GM23338 (cell line): ENCODE data around the gene PKDCC.

Experiments used
- CREB1 ChIP-seq: fragments of 250-450 bp; sonication (Bioruptor Pico); IDR thresholded peaks from 2 replicates; pipeline ENCODE4 v1.5.0; 2020; ENCODE audit warnings: low read depth, mild to moderate bottlenecking, moderate library complexity
- CTCF ChIP-seq, 2 experiments: fragments of 200-600 bp in 1 of 2; sonication (generic) in 1 of 2; conservative IDR thresholded peaks; 2 replicates each; pipeline versions ENCODE4 v1.5.1 to v1.6.1; 2016 to 2017; ENCODE audit warnings: antibody characterized with exemption in 2 of 2, low read depth in 2 of 2, mild to moderate bottlenecking in 2 of 2, moderate library complexity in 1 of 2
- EZH2 ChIP-seq: fragments of 200-600 bp; sonication (generic); IDR thresholded peaks from one replicate; pipeline ENCODE4 v1.8.0; 2017; ENCODE audit warnings: antibody characterized with exemption, mild to moderate bottlenecking, low read depth; ENCODE audit not compliant: unreplicated experiment
- EZH2phosphoT487 ChIP-seq: fragments of 200-600 bp; sonication (generic); IDR thresholded peaks from one replicate; pipeline ENCODE4 v1.8.1; 2018; ENCODE audit warnings: antibody characterized with exemption; ENCODE audit not compliant: unreplicated experiment
- JUNB ChIP-seq: IDR thresholded peaks from one replicate; pipeline ENCODE4 v1.6.1; 2016; ENCODE audit warnings: antibody characterized with exemption; ENCODE audit not compliant: unreplicated experiment
- NANOG ChIP-seq: IDR thresholded peaks from 2 replicates; pipeline ENCODE4 v1.6.1; 2016; ENCODE audit warnings: antibody characterized with exemption, borderline replicate concordance
- POLR2AphosphoS5 ChIP-seq: IDR thresholded peaks from 2 replicates; pipeline ENCODE4 v1.6.1; 2016; ENCODE audit warnings: antibody characterized with exemption, low read depth
- STAT1 ChIP-seq: IDR thresholded peaks from one replicate; pipeline ENCODE4 v1.6.1; 2016; ENCODE audit warnings: antibody characterized with exemption; ENCODE audit not compliant: unreplicated experiment
- TF ChIP-seq, protein P1 (sequence below): IDR thresholded peaks from 2 replicates; pipeline ENCODE4 v1.6.1; 2016; ENCODE audit warnings: antibody characterized with exemption
- TF ChIP-seq, protein P2 (sequence below): IDR thresholded peaks from one replicate; pipeline ENCODE4 v1.6.1; 2018; ENCODE audit warnings: antibody characterized with exemption; ENCODE audit not compliant: unreplicated experiment

DNA sequence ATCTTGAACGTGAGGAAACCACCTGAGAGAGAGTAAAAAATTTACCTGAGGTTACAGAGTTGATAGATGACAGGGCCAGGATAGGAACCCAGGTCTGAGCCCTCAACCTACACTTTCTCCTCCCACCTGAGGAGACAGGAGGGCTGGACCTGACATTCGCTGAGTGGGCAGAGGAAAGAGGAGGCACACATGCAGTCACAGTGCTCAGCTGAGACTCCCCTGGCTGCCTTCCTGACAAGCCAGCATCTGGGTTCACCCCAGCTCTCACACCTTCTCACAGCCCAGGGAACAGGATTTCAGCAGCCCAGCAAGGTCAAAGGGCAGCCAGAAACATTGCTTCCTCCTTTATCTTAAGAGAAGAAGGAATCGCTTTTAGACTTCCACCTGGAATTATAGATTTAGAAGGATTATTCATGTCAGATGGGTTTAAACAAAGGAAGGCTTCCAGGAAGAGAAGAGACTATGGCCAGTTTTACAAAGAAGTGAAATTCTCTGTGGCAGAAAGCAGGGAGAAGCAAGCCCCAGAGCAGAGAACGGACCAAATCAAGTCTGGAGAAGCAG is 18.1 kb upstream of the PKDCC start:
- TF ChIP-seq CTCF (conservative IDR thresholded peaks at IDR 0.05; ENCODE audit: low read depth in 2 of 2), result no peak
- no peak for TF ChIP-seq CREB1
- TF ChIP-seq, protein P1, sequence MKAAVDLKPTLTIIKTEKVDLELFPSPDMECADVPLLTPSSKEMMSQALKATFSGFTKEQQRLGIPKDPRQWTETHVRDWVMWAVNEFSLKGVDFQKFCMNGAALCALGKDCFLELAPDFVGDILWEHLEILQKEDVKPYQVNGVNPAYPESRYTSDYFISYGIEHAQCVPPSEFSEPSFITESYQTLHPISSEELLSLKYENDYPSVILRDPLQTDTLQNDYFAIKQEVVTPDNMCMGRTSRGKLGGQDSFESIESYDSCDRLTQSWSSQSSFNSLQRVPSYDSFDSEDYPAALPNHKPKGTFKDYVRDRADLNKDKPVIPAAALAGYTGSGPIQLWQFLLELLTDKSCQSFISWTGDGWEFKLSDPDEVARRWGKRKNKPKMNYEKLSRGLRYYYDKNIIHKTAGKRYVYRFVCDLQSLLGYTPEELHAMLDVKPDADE, result no peak
- TF ChIP-seq POLR2AphosphoS5, result no peak
- no peak for TF ChIP-seq EZH2
- no peak for TF ChIP-seq EZH2phosphoT487
- no peak for TF ChIP-seq STAT1
- no peak for TF ChIP-seq JUNB
- no peak for TF ChIP-seq NANOG
- TF ChIP-seq, protein P2, sequence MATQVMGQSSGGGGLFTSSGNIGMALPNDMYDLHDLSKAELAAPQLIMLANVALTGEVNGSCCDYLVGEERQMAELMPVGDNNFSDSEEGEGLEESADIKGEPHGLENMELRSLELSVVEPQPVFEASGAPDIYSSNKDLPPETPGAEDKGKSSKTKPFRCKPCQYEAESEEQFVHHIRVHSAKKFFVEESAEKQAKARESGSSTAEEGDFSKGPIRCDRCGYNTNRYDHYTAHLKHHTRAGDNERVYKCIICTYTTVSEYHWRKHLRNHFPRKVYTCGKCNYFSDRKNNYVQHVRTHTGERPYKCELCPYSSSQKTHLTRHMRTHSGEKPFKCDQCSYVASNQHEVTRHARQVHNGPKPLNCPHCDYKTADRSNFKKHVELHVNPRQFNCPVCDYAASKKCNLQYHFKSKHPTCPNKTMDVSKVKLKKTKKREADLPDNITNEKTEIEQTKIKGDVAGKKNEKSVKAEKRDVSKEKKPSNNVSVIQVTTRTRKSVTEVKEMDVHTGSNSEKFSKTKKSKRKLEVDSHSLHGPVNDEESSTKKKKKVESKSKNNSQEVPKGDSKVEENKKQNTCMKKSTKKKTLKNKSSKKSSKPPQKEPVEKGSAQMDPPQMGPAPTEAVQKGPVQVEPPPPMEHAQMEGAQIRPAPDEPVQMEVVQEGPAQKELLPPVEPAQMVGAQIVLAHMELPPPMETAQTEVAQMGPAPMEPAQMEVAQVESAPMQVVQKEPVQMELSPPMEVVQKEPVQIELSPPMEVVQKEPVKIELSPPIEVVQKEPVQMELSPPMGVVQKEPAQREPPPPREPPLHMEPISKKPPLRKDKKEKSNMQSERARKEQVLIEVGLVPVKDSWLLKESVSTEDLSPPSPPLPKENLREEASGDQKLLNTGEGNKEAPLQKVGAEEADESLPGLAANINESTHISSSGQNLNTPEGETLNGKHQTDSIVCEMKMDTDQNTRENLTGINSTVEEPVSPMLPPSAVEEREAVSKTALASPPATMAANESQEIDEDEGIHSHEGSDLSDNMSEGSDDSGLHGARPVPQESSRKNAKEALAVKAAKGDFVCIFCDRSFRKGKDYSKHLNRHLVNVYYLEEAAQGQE, result no peak
